Ammon's horn (tissue), 1 donor: Measurements from ENCODE around the gene PGA5.
A peak's percentile ranks its signal among the peaks of the same experiment; 100 is the strongest.

ENCODE experiments used
- DNase-seq: peaks from one replicate; pipeline ENCODE4 v3.0.0-alpha.2; 2016; ENCODE audit warnings: low spot score

The PGA5 gene

GRCh38 chr11:61267437-61267841, 26.5 kb downstream of the PGA5 start:
- no peak for DNase-seq

GRCh38 chr11:61268588-61269250, 27.7 kb downstream of the PGA5 start:
- no peak for DNase-seq

- no peak for DNase-seq
Measured at GRCh38 chr11:61270354-61271076, 29.5 kb downstream of the PGA5 start.

- no peak for DNase-seq
Measured at GRCh38 chr11:61272731-61273130, 31.8 kb downstream of the PGA5 start.

DNA sequence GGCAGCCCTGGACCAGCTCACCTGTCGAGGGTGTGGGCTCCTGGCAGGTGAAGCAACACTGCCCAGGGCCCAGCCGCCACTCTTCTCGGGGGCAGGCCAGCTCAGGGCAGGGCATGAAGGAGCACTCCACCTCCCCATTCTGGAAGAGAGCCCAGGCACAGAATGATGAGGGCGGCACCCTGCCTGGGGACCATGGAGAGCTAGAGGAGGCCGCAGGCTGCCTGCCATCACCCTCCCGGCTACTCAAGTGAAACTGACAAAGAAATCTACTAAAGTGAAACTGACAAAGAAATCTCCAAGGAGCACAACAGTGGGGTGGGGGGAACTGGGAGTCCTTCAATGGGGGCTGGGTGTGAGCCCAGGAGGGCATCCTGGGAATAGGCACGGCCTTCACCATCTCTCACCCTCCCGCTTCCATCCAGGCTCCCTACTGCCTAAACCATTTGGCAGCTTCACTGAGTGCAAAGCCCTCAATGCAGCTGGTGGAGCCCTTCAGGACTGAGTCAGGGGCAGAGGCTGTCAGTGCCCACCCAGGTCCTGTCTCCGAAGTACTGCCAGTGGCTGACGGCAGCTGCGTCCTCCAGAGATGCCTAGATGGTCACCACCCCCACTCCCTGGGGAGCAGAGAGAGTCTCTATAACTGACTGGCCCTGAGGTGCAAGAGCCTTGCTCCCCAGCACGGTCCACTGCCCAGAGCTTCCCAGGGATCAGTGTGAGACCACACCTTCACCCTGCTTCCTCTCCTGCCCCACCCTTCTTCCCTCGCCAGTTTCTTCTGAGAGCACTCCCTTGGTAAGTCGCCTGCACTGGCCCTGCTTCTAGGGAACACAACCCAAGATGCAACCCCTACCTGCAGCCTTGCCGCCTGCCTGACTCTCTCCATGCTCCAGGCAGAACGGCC, 32.5 kb downstream of the PGA5 start:
- peak; percentile 68 for DNase-seq

DNA sequence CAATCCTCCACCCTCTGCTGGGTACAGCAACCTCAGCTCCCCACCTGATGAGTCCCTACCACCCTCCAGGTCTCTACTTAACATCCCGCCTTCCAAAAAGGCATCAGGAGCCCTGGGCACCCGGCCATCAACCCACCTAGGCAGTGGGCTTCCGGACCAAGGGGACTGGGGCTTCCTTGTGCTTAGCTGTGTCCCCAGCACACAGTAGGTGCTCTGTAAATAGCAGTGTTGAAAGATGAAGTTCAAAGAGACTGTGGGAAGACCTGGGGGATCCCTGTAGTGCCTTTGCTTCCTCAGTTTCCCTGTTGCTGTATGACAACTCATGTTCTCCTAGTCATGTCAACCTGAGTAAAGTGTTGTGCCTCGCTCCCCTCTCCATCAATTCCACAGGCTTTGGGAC, 33.1 kb downstream of the PGA5 start:
- DNase-seq = no peak

DNA sequence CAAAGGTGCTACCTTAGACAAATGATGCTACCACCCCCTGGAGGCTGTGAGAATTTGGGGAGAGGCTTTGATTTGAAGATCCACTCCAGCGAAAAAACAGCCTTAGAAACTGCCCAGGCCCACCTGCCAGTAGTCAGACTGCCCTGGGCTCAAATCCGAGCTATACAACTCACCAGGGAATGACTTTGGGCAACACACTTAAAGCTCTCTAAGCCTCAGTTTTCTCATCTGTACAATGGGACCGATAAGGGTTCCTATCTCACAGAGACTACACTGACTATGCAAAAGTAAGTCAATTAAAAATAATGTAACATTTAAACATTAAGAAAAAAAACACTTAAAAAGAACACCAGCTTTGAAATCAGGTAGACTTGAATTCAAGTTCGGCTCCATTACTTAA, 34.2 kb downstream of the PGA5 start:
- no peak for DNase-seq

GRCh38 chr11:61277186-61278000, 36.4 kb downstream of the PGA5 start:
- DNase-seq = no peak

- peak; percentile 58 for DNase-seq
Measured at GRCh38 chr11:61278001-61278470, 37.1 kb downstream of the PGA5 start.

- no peak for DNase-seq
Measured at GRCh38 chr11:61279934-61280659, 39.1 kb downstream of the PGA5 start.

DNA sequence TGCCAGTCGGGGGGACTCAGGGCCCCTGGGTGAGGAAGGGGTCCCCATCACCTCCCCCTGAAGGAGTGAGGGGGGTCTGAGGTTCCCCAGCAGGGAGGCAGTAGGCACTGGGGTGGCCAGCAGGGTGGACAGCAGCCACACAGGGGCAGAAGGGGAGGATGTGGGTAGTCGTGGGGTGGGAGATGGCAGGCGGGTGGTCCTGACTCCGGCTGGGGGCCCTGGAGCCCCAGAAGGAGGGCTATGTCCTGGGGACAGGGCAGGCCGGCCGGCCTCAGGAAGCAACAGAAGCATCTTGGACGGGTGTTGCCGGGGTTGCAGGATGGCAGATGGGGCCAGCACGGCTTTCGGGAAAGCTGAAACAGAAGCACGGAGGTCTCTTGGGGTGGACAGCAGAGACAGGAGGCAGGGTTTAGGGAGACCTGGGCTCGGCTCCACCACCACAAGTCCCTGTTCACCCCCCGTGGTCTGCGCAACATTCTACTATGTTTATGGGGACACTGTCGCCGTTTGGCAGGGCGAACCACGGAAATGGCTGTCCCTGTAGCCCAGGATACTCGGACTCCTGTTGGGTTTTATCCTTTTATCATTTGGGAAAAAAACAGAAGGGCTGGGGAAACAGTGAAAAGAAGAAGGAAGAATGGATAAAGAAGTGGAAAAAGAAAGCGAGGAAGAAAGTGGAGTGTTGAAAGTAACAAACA, 40.1 kb downstream of the PGA5 start:
- DNase-seq = no peak

GRCh38 chr11:61281581-61282250, 40.7 kb downstream of the PGA5 start:
- no peak for DNase-seq

DNA sequence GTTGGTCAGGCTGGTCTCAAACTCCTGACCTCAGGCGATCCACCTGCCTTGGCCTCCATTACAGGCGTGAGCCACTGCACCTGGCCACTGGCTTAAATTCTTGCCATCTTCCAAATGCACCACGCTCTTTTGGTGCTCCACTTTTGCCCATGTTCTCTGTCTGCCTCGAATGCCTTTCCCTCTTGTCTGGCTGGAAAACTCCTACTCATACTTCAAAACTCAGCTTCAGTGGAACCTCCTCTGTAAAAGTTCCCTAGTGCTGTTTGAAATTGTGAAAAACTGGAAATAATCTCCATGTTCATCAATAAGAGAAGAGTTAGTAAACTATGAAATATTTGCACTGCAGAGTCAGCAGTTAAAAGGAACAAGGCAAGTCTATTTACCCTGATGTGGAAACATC, 42.6 kb downstream of the PGA5 start:
- no peak for DNase-seq

- no peak for DNase-seq
Measured at GRCh38 chr11:61287338-61287977, 46.5 kb downstream of the PGA5 start.

GRCh38 chr11:61290905-61291690, 50.1 kb downstream of the PGA5 start:
- DNase-seq = no peak

GRCh38 chr11:61292356-61292755, 51.4 kb downstream of the PGA5 start:
- DNase-seq = no peak

DNA sequence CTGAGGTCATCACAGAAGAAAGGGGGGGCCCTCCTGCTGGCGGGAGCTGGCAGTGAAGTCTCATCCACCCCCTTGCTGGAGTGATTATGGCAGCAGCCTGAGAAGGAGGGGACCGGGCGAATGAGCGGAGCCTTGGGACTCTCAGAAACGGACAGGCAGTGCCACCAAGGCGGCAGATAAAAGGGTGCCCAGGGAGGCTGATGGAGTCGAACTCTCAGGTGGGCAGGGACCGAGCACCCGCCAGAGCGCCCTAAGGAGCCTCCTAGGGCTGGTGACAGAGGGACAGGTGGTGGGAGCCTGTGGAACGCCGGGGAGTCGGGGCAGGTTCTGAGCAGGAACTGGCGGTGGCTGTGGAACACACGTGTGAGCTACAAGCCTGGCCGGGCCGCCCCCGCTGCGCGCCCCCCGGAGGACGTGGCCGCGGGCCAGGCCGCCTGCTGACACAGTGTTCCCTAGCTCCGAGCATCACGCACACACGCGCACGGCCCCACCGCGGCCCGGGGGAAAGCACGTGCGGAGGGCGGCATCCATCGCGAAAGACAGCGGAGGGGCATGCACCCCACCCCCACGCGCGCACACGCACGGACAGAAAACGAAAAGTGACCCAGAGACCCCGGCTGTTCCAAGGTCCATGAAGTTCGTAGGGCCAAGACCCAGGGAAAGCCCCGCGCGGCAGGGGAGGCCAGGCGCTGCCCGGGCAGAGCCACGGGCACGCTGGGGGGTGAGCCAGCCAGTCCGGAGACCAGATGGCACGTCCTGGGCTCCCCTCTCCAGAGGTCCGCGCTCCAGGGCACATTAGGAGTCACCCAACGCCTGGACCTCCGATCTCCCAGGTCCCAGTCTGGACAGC, 53.1 kb downstream of the PGA5 start:
- DNase-seq = no peak
